Measurements from ENCODE around the gene TMEM101.

Gene TMEM101

DNA sequence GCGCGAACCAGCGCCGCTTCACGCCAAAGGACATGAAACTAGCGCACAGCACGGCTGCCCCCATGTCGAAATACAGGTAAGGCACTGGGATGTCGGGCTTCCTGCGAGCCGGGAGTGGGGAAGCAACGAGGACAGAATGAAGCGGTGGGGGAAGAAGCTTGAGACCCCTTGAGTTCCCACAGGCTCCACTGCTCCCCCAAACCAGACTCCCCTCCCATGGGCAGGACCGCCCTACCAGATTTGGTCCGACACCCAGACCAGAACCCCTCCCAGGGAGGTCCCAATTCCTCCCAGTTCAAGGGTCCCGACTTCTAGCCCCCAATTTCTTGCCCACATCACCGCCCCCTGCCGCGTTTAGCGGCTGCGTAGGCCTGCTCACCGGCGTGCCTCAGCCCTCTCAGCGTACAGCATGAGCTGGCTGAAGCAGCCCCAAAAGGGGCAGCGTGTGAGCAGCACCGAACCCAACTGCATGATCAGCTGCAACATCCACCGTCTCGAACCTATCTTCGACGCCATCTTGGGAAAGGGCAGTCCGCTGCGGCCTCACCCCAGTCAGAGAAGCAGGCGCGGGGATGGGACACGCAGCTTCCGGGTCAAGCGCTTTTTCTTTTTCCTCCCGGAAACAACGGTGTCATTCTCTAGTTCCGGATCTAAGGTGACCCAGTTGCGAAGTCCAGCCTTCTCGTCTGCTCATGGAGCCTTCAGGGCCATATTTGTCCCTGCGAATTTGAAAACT, at the start of gene TMEM101:
Gene TMEM101 (minus strand): TSS at position 527 of the 736 bp plus-strand sequence. CDS start 11 bp downstream, at position 516.
- peak; percentile 79 for DNase-seq (ENCODE audit: low read depth)
- peak within 1 kb of the TSS; percentile 99 for H3K4me3 ChIP-seq (ENCODE audit: control insufficient read depth, low read depth, low read length)
- TF ChIP-seq, protein P1, sequence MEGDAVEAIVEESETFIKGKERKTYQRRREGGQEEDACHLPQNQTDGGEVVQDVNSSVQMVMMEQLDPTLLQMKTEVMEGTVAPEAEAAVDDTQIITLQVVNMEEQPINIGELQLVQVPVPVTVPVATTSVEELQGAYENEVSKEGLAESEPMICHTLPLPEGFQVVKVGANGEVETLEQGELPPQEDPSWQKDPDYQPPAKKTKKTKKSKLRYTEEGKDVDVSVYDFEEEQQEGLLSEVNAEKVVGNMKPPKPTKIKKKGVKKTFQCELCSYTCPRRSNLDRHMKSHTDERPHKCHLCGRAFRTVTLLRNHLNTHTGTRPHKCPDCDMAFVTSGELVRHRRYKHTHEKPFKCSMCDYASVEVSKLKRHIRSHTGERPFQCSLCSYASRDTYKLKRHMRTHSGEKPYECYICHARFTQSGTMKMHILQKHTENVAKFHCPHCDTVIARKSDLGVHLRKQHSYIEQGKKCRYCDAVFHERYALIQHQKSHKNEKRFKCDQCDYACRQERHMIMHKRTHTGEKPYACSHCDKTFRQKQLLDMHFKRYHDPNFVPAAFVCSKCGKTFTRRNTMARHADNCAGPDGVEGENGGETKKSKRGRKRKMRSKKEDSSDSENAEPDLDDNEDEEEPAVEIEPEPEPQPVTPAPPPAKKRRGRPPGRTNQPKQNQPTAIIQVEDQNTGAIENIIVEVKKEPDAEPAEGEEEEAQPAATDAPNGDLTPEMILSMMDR (IDR thresholded peaks at IDR 0.05; ENCODE audit: control insufficient read depth, insufficient read depth, low read depth, low read length, missing control alignments): no peak

DNA sequence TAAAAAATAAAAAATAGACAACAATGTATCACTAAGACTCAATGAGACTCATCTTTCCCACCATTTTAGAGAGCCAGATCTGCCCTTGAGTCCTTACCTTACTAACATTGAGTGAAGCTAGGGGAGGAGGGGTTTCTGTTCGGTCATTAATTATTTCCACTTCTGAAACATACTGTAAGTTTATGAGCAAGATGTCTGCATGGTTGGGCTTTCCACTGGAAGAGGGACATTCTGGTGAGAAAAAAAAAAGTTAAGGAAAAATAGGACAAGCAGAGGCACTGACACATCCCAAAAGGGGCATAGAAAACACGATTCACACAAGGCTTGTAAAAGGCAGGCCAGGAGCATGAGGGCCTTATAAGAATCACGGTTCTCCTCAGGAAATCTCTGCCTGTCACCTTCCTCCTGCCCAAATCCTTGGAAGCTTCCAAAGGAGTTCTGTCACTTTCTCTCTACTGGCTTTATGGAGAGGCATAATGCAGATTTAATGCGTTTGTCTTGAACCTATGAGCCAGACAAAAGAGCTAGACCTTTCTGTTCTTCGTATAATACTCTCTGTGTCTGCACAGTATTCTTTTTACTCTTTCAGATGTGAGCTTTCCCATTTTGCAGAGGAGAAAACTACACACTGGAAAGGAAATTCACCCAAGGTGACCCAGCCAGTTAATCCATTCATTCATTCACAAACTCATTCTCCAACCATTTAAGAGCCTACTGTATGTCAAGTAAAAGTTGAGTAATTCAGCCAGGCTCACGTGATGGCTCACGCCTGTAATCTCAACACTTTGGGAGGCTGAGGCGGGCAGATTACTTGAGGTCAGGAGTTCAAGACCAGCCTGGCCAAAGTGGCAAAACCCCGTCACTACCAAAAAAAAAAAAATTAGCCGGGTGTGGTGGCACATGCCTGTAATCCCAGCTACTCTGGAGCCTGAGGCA, 49.2 kb upstream of the TMEM101 start:
- no peak for DNase-seq (ENCODE audit: low read depth)
- TF ChIP-seq, protein P1 (IDR thresholded peaks at IDR 0.05; ENCODE audit: control insufficient read depth, insufficient read depth, low read depth, low read length, missing control alignments): no peak
- H3K4me3 ChIP-seq (ENCODE audit: control insufficient read depth, low read depth, low read length): no peak overlapping the region

DNA sequence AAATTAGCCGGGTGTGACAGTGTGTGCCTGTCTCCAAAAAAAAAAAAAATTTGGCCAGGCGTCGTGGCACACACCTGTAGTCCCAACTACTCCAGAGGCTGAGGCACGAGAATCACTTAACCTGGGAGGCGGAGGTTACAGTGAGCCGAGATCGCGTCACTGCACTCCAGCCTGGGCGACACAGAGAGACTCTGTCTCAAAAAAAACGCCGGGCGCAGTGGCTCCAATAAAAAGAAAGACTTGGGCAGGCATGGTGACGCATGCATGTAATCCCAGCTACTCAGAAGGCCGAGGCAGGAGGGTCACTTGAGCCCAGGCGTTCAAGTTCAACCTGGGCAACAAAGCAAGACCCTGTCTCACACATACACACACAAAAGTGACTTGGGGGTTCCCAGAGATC, 48.1 kb upstream of the TMEM101 start:
- no peak for DNase-seq (ENCODE audit: low read depth)
- TF ChIP-seq, protein P1 (IDR thresholded peaks at IDR 0.05; ENCODE audit: control insufficient read depth, insufficient read depth, low read depth, low read length, missing control alignments): no peak

DNA sequence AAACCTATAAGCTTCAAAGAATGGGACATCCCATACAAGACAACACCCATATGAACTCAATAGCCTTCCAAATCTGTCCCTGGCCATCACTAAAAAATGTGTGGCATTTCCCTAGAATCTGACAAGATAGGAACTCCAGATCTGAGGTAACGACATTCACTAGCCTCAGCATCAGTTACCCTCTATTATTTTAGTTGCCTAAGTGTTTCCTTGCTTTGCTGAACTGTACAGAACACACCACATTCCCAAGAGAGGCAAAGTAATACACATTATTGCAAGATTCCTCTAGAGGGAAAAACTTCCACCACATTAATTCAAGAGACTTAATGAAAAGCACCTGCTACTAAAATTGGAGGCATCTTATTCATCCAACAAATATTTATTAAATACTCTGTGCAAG, 46.7 kb upstream of the TMEM101 start:
- TF ChIP-seq, protein P1 (IDR thresholded peaks at IDR 0.05; ENCODE audit: control insufficient read depth, insufficient read depth, low read depth, low read length, missing control alignments): no peak
- no peak overlapping the region for H3K4me3 ChIP-seq (ENCODE audit: control insufficient read depth, low read depth, low read length)
- no peak for DNase-seq (ENCODE audit: low read depth)

More for the DNA sequence above, 48.1 kb upstream of the TMEM101 start:
- H3K4me3 ChIP-seq (ENCODE audit: control insufficient read depth, low read depth, low read length): no peak overlapping the region

DNA sequence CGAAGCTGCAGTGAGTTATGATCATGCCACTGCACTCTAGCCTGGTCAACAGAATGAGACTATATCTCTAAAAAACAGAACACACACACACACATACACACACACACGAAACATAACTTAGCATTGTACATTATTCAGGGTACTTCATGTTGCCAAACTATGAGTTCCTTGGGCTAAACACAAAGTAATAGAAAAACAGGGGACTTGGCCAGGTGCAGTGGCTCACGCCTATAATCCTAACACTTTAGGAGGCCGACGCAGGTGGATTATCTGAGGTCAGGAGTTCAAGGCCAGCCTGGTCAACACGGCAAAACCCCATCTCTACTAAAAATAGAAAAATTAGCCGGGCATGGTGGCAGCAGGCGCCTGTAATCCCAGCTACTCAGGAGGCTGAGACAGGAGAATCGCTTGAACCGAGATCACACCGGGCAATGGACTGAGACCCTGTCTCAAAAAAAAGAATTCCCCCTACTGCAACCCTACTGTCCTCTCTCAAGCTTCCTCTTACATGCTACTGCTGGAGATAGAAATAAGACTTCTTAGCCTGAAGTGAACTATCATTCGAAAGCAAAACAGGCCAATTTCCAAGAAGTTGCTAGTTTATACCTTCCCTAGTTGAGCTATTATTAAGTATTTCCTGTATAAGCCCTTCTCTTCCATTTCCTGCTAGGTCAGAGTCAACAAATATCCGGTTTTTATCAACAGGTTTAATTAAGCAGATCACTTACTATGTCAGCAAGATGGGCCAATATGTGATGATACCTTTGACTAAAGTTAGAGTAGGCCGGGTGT, 44.5 kb upstream of the TMEM101 start:
- H3K4me3 ChIP-seq (ENCODE audit: control insufficient read depth, low read depth, low read length): no peak overlapping the region
- DNase-seq (ENCODE audit: low read depth): no peak
- TF ChIP-seq, protein P1 (IDR thresholded peaks at IDR 0.05; ENCODE audit: control insufficient read depth, insufficient read depth, low read depth, low read length, missing control alignments): no peak

Data from AG09309 (cell line).